ENCODE data around the gene BMPR1A. TPM values are rescaled to one million over a fixed set of nuclear protein-coding genes. Genes with fewer than 3 reads are reported as not detected.

The BMPR1A gene
- total and polyA plus RNA-seq, 8 donors: 5.8 to 104 (median 19.9) TPM

GRCh38 chr10:86944031-86944419 is 187.6 kb downstream of the BMPR1A start:
- Histone ChIP-seq H3K27ac (no peak overlapping the region), H3K4me3 (no peak overlapping the region), H3K36me3 (peaks cover 0 to 5% (median 1%) of the 10 kb centered on the region in 4 donors), H3K4me1 (peaks cover 11 to 43% (median 28%) of the 10 kb centered on the region in 4 donors), H3K27me3 (peaks cover 0 to 10% (median 0%) of the 10 kb centered on the region in 3 donors), H3K9me3 (no peaks in the 10 kb centered on the region)
- intact Hi-C loops (cut with DNase I; ENCODE audit: low total_unique reads): no loop called here
- no peak for DNase-seq
- no peak for TF ChIP-seq POLR2A (IDR thresholded peaks at IDR 0.05)
- no peak for TF ChIP-seq EP300 (IDR thresholded peaks at IDR 0.05)
- no peak for TF ChIP-seq CTCF (IDR thresholded peaks at IDR 0.05)
- TF ChIP-seq POLR2AphosphoS5 (IDR thresholded peaks at IDR 0.05): no peak
- 83 to 90% (median 86%) methylated on average over 2 to 4 of the region's 4 CpGs for WGBS, 5 donors

- peaks cover 0 to 5% (median 1%) of the 10 kb centered on the region in 4 donors for H3K36me3 ChIP-seq
- no peak overlapping the region for H3K27ac ChIP-seq
- no peak overlapping the region for H3K4me3 ChIP-seq
- H3K27me3 ChIP-seq: peaks cover 0 to 10% (median 0%) of the 10 kb centered on the region in 3 donors
- no peak for DNase-seq
- intact Hi-C loops (cut with DNase I; ENCODE audit: low total_unique reads): no loop called here
- peaks cover 11 to 40% (median 24%) of the 10 kb centered on the region in 4 donors for H3K4me1 ChIP-seq
- H3K9me3 ChIP-seq: no peaks in the 10 kb centered on the region
- TF ChIP-seq POLR2AphosphoS5 (IDR thresholded peaks at IDR 0.05) (no peak), POLR2A (IDR thresholded peaks at IDR 0.05) (no peak), EP300 (IDR thresholded peaks at IDR 0.05) (no peak), CTCF (IDR thresholded peaks at IDR 0.05) (no peak)
These were observed 188.1 kb downstream of the BMPR1A start for GRCh38 chr10:86944471-86944870.

GRCh38 chr10:86944907-86945306 is 188.5 kb downstream of the BMPR1A start:
- no peak for TF ChIP-seq POLR2AphosphoS5 (IDR thresholded peaks at IDR 0.05)
- no peak for TF ChIP-seq CTCF (IDR thresholded peaks at IDR 0.05)
- TF ChIP-seq EP300 (IDR thresholded peaks at IDR 0.05): no peak
- no peak for TF ChIP-seq POLR2A (IDR thresholded peaks at IDR 0.05)
- Histone ChIP-seq H3K4me3 (no peak overlapping the region), H3K27me3 (peaks cover 0 to 10% (median 0%) of the 10 kb centered on the region in 3 donors), H3K36me3 (peaks cover 0 to 5% (median 1%) of the 10 kb centered on the region in 4 donors), H3K9me3 (no peaks in the 10 kb centered on the region), H3K27ac (no peak overlapping the region), H3K4me1 (peaks cover 11 to 35% (median 21%) of the 10 kb centered on the region in 4 donors)
- intact Hi-C loops (cut with DNase I; ENCODE audit: low total_unique reads): no loop called here
- no peak for DNase-seq
- 86 to 98% (median 94%) methylated on average over 3 of the region's 3 CpGs for WGBS, 5 donors

- Histone ChIP-seq H3K36me3 (peaks cover 0 to 3% (median 1%) of the 10 kb centered on the region in 4 donors), H3K4me3 (no peak overlapping the region), H3K9me3 (no peaks in the 10 kb centered on the region), H3K27me3 (peaks cover 0 to 10% (median 0%) of the 10 kb centered on the region in 3 donors), H3K27ac (no peak overlapping the region), H3K4me1 (peaks cover 11 to 33% (median 21%) of the 10 kb centered on the region in 4 donors)
- 54 to 65% (median 64%) methylated on average over 16 to 18 of the region's 18 CpGs for WGBS, 5 donors
- TF ChIP-seq POLR2A (IDR thresholded peaks at IDR 0.05) (no peak), POLR2AphosphoS5 (IDR thresholded peaks at IDR 0.05) (no peak), CTCF (IDR thresholded peaks at IDR 0.05) (no peak), EP300 (IDR thresholded peaks at IDR 0.05) (no peak)
- DNase-seq: peak; percentile 23 to 48
- intact Hi-C loops (cut with DNase I; ENCODE audit: low total_unique reads): no loop called here
These were observed 189.2 kb downstream of the BMPR1A start for GRCh38 chr10:86945361-86946212.
